ENCODE results near the gene CANT1. TPM values are rescaled to one million over a fixed set of nuclear protein-coding genes. Genes with fewer than 3 reads are reported as not detected.
"Not testable (repeated sequence)": the region's sequence is repeated elsewhere in the genome, so short reads cannot be mapped to it uniquely, and the experiment has no call there.

CANT1 gene
- total RNA-seq, 1 donor from 2014 or later: 81.6 TPM

DNA sequence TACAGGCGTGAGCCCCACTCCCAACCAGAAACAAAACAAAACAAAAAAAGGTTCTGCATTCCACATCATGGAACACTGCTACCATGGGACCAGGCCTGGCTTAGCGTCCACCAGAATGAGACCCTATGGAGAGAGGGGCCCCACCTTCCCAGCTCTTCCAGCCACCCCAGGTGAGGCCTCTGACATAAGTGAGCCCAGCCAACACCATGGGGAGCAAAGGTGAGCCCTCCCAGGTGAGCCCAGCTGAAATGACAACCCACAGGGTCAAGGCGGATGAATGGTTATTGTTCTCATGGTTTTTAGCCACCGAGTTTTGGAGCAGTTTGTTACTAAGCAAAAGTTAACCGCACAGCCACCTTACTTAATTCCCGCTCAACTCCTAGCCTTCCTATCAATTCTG, 46.2 kb downstream of the CANT1 start:
- TF ChIP-seq, protein P1, sequence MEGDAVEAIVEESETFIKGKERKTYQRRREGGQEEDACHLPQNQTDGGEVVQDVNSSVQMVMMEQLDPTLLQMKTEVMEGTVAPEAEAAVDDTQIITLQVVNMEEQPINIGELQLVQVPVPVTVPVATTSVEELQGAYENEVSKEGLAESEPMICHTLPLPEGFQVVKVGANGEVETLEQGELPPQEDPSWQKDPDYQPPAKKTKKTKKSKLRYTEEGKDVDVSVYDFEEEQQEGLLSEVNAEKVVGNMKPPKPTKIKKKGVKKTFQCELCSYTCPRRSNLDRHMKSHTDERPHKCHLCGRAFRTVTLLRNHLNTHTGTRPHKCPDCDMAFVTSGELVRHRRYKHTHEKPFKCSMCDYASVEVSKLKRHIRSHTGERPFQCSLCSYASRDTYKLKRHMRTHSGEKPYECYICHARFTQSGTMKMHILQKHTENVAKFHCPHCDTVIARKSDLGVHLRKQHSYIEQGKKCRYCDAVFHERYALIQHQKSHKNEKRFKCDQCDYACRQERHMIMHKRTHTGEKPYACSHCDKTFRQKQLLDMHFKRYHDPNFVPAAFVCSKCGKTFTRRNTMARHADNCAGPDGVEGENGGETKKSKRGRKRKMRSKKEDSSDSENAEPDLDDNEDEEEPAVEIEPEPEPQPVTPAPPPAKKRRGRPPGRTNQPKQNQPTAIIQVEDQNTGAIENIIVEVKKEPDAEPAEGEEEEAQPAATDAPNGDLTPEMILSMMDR (IDR thresholded peaks at IDR 0.05; ENCODE audit: unreplicated experiment): no peak
- H3K27ac Mint-ChIP-seq (ENCODE audit: unreplicated experiment): no peak overlapping the region
- H3K4me1 Mint-ChIP-seq (ENCODE audit: unreplicated experiment): no peaks in the 10 kb centered on the region

DNA sequence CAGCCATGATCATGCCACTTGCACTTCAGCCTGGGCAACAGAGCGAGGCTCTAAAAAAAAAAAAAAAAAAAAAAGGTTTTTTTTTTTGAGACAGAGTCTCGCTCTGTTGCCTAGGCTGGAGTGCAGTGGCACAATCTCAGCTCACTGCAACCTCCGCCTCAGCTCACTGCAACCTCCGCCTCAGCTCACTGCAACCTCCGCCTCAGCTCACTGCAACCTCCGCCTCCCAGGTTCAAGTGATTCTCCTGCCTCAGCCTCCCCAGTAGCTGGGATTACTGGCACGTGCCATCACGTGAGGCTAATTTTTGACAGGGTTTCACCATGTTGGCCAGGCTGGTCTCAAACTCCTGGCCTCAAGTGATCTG, 46.6 kb downstream of the CANT1 start:
- H3K36me3 Mint-ChIP-seq (ENCODE audit: low read depth, unreplicated experiment); H3K4me1 Mint-ChIP-seq (ENCODE audit: unreplicated experiment); H3K27me3 Mint-ChIP-seq (ENCODE audit: unreplicated experiment): not testable (repeated sequence)

More for the DNA sequence above, 46.2 kb downstream of the CANT1 start:
- Mint-ChIP-seq H3K9me3 (ENCODE audit: unreplicated experiment) (no peaks in the 10 kb centered on the region), H3K36me3 (ENCODE audit: low read depth, unreplicated experiment) (no peaks in the 10 kb centered on the region), H3K27me3 (ENCODE audit: unreplicated experiment) (peaks cover 4% of the 10 kb centered on the region), H3K4me3 (ENCODE audit: unreplicated experiment) (no peak overlapping the region)
- DNase-seq (ENCODE audit: low spot score): no peak

DNA sequence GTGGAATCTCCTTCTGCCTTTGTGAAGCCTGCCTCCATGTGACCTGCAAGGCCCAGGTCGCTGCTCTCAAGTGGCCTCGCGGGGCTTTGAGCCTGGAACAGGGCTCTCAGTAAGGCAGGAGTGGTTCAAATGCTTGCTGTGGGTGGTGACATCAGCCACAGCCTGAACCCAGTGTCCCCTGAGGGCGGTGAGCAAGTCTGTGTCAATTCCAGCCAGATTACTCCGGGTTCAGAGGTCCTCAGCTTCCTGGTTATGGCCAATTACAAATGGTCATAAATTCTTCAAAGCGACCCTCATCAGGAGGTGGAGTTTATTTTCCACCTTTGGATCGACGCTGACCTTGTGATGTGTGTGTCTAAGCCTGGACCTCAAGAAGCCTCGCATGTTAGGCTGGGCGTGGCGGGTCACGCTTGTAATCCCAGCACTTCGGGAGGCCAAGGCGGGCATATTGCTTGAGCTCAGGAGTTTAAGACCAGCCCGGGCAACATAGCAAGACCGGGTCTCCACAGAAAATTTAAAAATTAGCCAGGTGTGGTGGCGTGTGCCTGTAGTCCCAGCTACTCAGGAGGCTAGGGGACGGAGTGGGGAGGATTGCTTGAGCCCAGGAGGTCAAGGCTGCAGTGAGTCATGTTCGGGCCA, 47.1 kb downstream of the CANT1 start:
- H3K27ac Mint-ChIP-seq (ENCODE audit: unreplicated experiment): no peak overlapping the region
- H3K9me3 Mint-ChIP-seq (ENCODE audit: unreplicated experiment): no peaks in the 10 kb centered on the region
- H3K4me1 Mint-ChIP-seq (ENCODE audit: unreplicated experiment): no peaks in the 10 kb centered on the region
- DNase-seq (ENCODE audit: low spot score): no peak
- H3K4me3 Mint-ChIP-seq (ENCODE audit: unreplicated experiment): no peak overlapping the region
- TF ChIP-seq, protein P1 (IDR thresholded peaks at IDR 0.05; ENCODE audit: unreplicated experiment): no peak
- H3K27me3 Mint-ChIP-seq (ENCODE audit: unreplicated experiment): peaks cover 4% of the 10 kb centered on the region
- no peaks in the 10 kb centered on the region for H3K36me3 Mint-ChIP-seq (ENCODE audit: low read depth, unreplicated experiment)

More for the DNA sequence above, 46.6 kb downstream of the CANT1 start:
- not testable (repeated sequence) for DNase-seq (ENCODE audit: low spot score); H3K9me3 Mint-ChIP-seq (ENCODE audit: unreplicated experiment); H3K27ac Mint-ChIP-seq (ENCODE audit: unreplicated experiment); H3K4me3 Mint-ChIP-seq (ENCODE audit: unreplicated experiment)

DNA sequence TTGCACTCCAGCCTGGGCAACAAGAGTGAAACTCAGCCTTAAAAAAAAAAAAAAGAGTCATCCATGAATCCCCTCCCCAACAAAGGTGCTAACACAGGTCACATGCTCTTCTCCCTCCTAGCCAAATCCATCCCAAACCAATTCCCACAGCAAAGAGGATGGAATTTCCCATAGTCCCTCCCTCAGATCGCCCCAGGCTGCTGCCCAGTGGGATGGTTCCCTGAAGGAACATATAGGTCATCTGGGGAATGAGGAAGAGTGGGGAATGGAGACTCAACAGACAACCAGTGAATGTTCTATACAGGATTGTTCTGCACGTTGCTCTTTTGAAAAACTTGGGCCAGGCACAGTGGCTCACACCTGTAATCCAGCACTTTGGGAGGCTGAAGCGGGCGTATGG, 48.0 kb downstream of the CANT1 start:
- TF ChIP-seq, protein P1 (IDR thresholded peaks at IDR 0.05; ENCODE audit: unreplicated experiment): no peak
- no peak for DNase-seq (ENCODE audit: low spot score)
- peaks cover 3% of the 10 kb centered on the region for H3K27me3 Mint-ChIP-seq (ENCODE audit: unreplicated experiment)
- H3K36me3 Mint-ChIP-seq (ENCODE audit: low read depth, unreplicated experiment): no peaks in the 10 kb centered on the region
- no peak overlapping the region for H3K4me3 Mint-ChIP-seq (ENCODE audit: unreplicated experiment)
- H3K27ac Mint-ChIP-seq (ENCODE audit: unreplicated experiment): peak overlapping the region; percentile 30
- H3K9me3 Mint-ChIP-seq (ENCODE audit: unreplicated experiment): no peaks in the 10 kb centered on the region
- no peaks in the 10 kb centered on the region for H3K4me1 Mint-ChIP-seq (ENCODE audit: unreplicated experiment)

DNA sequence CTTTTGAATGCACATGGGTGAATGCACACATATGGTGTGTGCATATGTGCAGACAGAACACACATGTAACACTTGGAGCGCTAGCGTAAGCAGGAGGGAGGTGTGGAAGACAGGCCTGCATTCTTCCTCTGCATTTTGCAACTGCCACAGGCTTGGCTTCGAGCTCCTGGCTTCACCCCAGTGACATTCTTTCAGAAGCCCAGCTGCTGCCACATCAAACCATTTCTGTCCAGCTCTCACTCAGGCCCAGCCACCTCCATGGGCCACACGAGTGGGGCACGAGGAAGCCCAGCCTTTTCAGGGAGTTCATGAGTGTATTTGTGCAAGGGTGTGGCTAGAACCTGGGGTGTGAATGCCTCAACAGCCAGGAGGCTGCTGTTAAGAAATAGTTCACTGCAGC, 48.6 kb downstream of the CANT1 start:
- TF ChIP-seq, protein P1 (IDR thresholded peaks at IDR 0.05; ENCODE audit: unreplicated experiment): no peak
- H3K9me3 Mint-ChIP-seq (ENCODE audit: unreplicated experiment): no peaks in the 10 kb centered on the region
- peaks cover 3% of the 10 kb centered on the region for H3K27me3 Mint-ChIP-seq (ENCODE audit: unreplicated experiment)
- DNase-seq (ENCODE audit: low spot score): no peak
- no peaks in the 10 kb centered on the region for H3K4me1 Mint-ChIP-seq (ENCODE audit: unreplicated experiment)
- no peak overlapping the region for H3K27ac Mint-ChIP-seq (ENCODE audit: unreplicated experiment)
- no peak overlapping the region for H3K4me3 Mint-ChIP-seq (ENCODE audit: unreplicated experiment)
- no peaks in the 10 kb centered on the region for H3K36me3 Mint-ChIP-seq (ENCODE audit: low read depth, unreplicated experiment)

Data from endothelial cell (in vitro differentiated cells).